K562 (cell line): ENCODE measurements around the gene PLD6. TPM values are rescaled to one million over a fixed set of nuclear protein-coding genes. Genes with fewer than 3 reads are reported as not detected.

Source experiments
- ATAC-seq: fragments of 200-7000 bp; cut with Tn5 transposase; 3 replicates; pipeline ENCODE4 v1.9.1; 2020; ENCODE audit warnings: moderate library complexity
- BruUV-seq: library from RNA; stranded (reverse); fragments of 400-500 nt; replicated peaks from 2 replicates; lab custom pipeline; 2021; lab: Mats Ljungman, UMichigan
- CTCF ChIA-PET: fragments of 300-600 bp; formaldehyde crosslinking; extraction: SDS; loops from one replicate; lab custom pipeline; 2021; ENCODE audit warnings: low intra/inter-chr PET ratio; lab: Yijun Ruan, JAX
- POLR2A ChIA-PET: fragments of 300-600, 350-650 bp; sonication (Branson Sonifier 250); formaldehyde crosslinking; extraction: SDS; loops from one replicate; lab custom pipeline; 2021; ENCODE audit warnings: antibody characterized with exemption, inconsistent platforms; lab: Yijun Ruan, JAX
- DNase-seq, 4 experiments: peaks; one replicate each; pipeline versions ENCODE4 v3.0.0 to v3.0.0-alpha.2; 2011 to 2018; ENCODE audit warnings: low spot score in 3 of 4, mixed read lengths in 3 of 4; ENCODE audit errors: extremely low read depth in 1 of 4
- FAIRE-seq: peaks from 2 replicates; lab custom pipeline; 2011; peaks lifted over from hg19 to GRCh38; lab: Jason Lieb, UNC
- H2AFZ ChIP-seq: 2 replicates; pipeline ENCODE4 v1.6.0; 2011; ENCODE audit warnings: low read depth, low read length, control low read depth, inconsistent platforms
- H3K27ac ChIP-seq: fragments of 200-600 bp; 3 replicates; pipeline ENCODE4 v1.8.0; 2011; ENCODE audit warnings: low read depth, mild to moderate bottlenecking, control low read depth, inconsistent platforms, low read length, moderate library complexity, mixed read lengths; ENCODE audit errors: extremely low read depth
- H3K27me3 ChIP-seq, 2 experiments: fragments of 300-600 bp in 1 of 2; 2 replicates in 1 of 2; 3 replicates in 1 of 2; pipeline versions ENCODE4 v1.6.0 to v1.8.0; 2011; ENCODE audit warnings: inconsistent platforms in 2 of 2, low read length in 2 of 2, mild to moderate bottlenecking in 1 of 2, mixed read lengths in 1 of 2, moderate library complexity in 1 of 2; ENCODE audit not compliant: control insufficient read depth in 2 of 2, insufficient read depth in 2 of 2
- H3K36me3 ChIP-seq: fragments of 300-600 bp; 3 replicates; pipeline ENCODE4 v1.8.0; 2011; ENCODE audit warnings: mild to moderate bottlenecking, low read length, inconsistent platforms; ENCODE audit not compliant: control insufficient read depth, insufficient read depth
- H3K4me1 ChIP-seq, 2 experiments: fragments of 200-600 bp in 1 of 2; replicated peaks in 1 of 2; 2 replicates in 1 of 2; 3 replicates in 1 of 2; pipeline versions ENCODE4 v1.5.1 to v1.8.0; 2011; ENCODE audit warnings: inconsistent platforms in 2 of 2, low read length in 2 of 2, mild to moderate bottlenecking in 1 of 2, mixed read lengths in 1 of 2, moderate library complexity in 1 of 2; ENCODE audit not compliant: control insufficient read depth in 2 of 2, insufficient read depth in 2 of 2
- H3K4me2 ChIP-seq: 2 replicates; pipeline ENCODE4 v1.6.1; 2011; ENCODE audit warnings: low read length, control low read depth, inconsistent platforms, mixed read lengths; ENCODE audit not compliant: insufficient read depth
- H3K4me3 ChIP-seq: fragments of 200-600 bp; sonication (generic), shearing (Covaris generic); 2 replicates; pipeline ENCODE4 v1.5.1; 2016; ENCODE audit warnings: control low read depth, inconsistent platforms
- H3K79me2 ChIP-seq: fragments of 200-600 bp; 3 replicates; pipeline ENCODE4 v1.8.0; 2011; ENCODE audit warnings: low read length, inconsistent platforms; ENCODE audit not compliant: control insufficient read depth, insufficient read depth
- H3K9ac ChIP-seq, 2 experiments: 2 replicates each; pipeline versions ENCODE4 v1.6.0 to v1.6.1; 2011; ENCODE audit warnings: low read depth in 2 of 2, low read length in 2 of 2, control low read depth in 1 of 2, inconsistent platforms in 1 of 2, mild to moderate bottlenecking in 1 of 2, mixed read lengths in 1 of 2; ENCODE audit not compliant: insufficient read depth in 1 of 2
- H3K9me1 ChIP-seq: one replicate; pipeline ENCODE4 v1.6.0; 2011; ENCODE audit warnings: inconsistent platforms, mild to moderate bottlenecking, low read length, moderate library complexity; ENCODE audit not compliant: control insufficient read depth, insufficient read depth
- H3K9me3 ChIP-seq: replicated peaks from 2 replicates; pipeline ENCODE4 v1.5.1; 2011; ENCODE audit warnings: low read depth, low read length, inconsistent platforms; ENCODE audit not compliant: control insufficient read depth, insufficient read depth
- H4K20me1 ChIP-seq: replicated peaks from 2 replicates; pipeline ENCODE4 v1.6.1; 2011; ENCODE audit warnings: low read length, inconsistent platforms, mixed read lengths; ENCODE audit not compliant: control insufficient read depth, insufficient read depth
- WGBS: fragments of 100-300 bp; shearing (Covaris generic); methylation state at CpG from one replicate; pipeline ENCODE4 v1.1.6; 2016; ENCODE audit warnings: low coverage, mixed read lengths; ENCODE audit not compliant: insufficient coverage; ENCODE audit errors: missing lambda C conversion rate; 5-methylcytosine and 5-hydroxymethylcytosine counted together
- in situ Hi-C: fragments of 300-500 bp; cut with MboI; formaldehyde crosslinking; loops from 4 replicates; pipeline ENCODE4 v1.15.0; 2018; ENCODE audit warnings: inconsistent platforms, mixed read lengths
- intact Hi-C: fragments of 100-400 bp; cut with micrococcal nuclease; formaldehyde crosslinking; loops from 2 replicates; pipeline ENCODE4 v1.14.2; 2022
- polyA plus RNA-seq, 8 experiments: library from polyadenylated mRNA; depleted of rRNA in 4 of 8; stranded (reverse) in 5 of 8; unstranded in 3 of 8; fragments of >200 nt; fragmentation: Nextera tagmentation in 2 of 8; fragmentation: Illumina TruSeq in 1 of 8; extraction: Ambion mirVana in 2 of 8; extraction: Trizol in 1 of 8; gene quantifications; 2 replicates each; pipeline versions ENCODE4 v1.2.1 to v1.2.3, GENCODE V29; 2011 to 2014; ENCODE audit warnings: inconsistent platforms in 1 of 8, missing spikeins in 1 of 8
- total RNA-seq, 7 experiments: library from RNA; depleted of rRNA in 6 of 7; stranded (reverse); fragments of >200 nt in 6 of 7; fragmentation: Illumina TruSeq in 2 of 7; extraction: Trizol in 2 of 7; gene quantifications; 2 replicates each; pipeline versions ENCODE4 v1.2.1 to v1.2.3, GENCODE V29; 2011 to 2021; ENCODE audit warnings: low replicate concordance in 1 of 7
- TF ChIP-seq, protein P1 (sequence below): fragments of 250-450 bp; sonication (Bioruptor Pico); IDR thresholded peaks from 2 replicates; pipeline ENCODE4 v1.5.0; 2021
- TF ChIP-seq, protein P2 (sequence below): fragments of 450-650 bp; IDR thresholded peaks from one replicate; pipeline ENCODE4 v1.6.1; 2018; ENCODE audit warnings: mild to moderate bottlenecking, moderate library complexity; ENCODE audit not compliant: partially characterized antibody

The PLD6 gene
- total and polyA plus RNA-seq, 9 of the 15 experiments (the other 6 are each of a cell fraction or from before 2014, with no cell fraction given), result 3.6 to 15.6 (median 10.0) TPM

DNA sequence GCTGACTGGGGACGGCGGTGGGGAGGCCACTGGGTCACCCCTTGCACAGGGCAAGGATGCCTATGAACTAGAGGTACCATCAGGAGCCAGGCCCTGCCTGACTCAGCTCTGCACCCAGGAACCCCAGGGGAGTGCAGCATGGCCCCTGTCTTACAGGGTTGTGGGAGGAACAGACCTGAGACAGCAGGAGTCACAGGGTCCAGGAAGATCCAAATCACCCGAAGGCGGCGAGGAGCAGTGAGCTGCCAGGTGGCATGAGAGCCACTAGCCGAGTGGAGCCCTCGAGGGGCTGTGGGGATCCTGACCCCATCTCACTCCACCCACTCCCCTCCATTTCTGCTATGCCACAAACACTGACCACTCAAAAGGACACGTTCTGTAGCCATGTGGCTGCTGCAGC, 30.8 kb downstream of the PLD6 start:
- in situ Hi-C loops, result no loop called here
- Histone ChIP-seq H3K9me3 (no peaks in the 10 kb centered on the region), H3K4me2 (no peak overlapping the region), H3K4me1 (peaks cover 7 to 14% of the 10 kb centered on the region in 2 experiments; a peak in 4 of 5 replicates), H3K9me1 (no peaks in the 10 kb centered on the region), H3K36me3 (peaks cover 61% of the 10 kb centered on the region; the same call in 2 of the 3 replicates), H3K79me2 (no peaks in the 10 kb centered on the region), H2AFZ (no peak overlapping the region), H4K20me1 (no peaks in the 10 kb centered on the region), H3K9ac (no peak overlapping the region), H3K27me3 (no peaks in the 10 kb centered on the region), H3K27ac (no peak overlapping the region), H3K4me3 (no peak overlapping the region)
- WGBS, result 75% methylated on average over 2 of the region's 8 CpGs
- FAIRE-seq (no peak), ATAC-seq (no peak), DNase-seq (no peak)
- intact Hi-C loops, result no loop called here
- ChIA-PET CTCF (no interaction called here), POLR2A (interaction anchor here (1.0 kb wide), 1 partner anchor 17 kb away, joined by 4 read pairs; no protein-coding TSS in a partner anchor)
- no TSS peak for BruUV-seq
- TF ChIP-seq, protein P1, sequence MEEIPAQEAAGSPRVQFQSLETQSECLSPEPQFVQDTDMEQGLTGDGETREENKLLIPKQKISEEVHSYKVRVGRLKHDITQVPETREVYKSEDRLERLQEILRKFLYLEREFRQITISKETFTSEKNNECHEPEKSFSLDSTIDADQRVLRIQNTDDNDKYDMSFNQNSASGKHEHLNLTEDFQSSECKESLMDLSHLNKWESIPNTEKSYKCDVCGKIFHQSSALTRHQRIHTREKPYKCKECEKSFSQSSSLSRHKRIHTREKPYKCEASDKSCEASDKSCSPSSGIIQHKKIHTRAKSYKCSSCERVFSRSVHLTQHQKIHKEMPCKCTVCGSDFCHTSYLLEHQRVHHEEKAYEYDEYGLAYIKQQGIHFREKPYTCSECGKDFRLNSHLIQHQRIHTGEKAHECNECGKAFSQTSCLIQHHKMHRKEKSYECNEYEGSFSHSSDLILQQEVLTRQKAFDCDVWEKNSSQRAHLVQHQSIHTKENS (CRISPR knock-in tag), result no peak
- TF ChIP-seq, protein P2, sequence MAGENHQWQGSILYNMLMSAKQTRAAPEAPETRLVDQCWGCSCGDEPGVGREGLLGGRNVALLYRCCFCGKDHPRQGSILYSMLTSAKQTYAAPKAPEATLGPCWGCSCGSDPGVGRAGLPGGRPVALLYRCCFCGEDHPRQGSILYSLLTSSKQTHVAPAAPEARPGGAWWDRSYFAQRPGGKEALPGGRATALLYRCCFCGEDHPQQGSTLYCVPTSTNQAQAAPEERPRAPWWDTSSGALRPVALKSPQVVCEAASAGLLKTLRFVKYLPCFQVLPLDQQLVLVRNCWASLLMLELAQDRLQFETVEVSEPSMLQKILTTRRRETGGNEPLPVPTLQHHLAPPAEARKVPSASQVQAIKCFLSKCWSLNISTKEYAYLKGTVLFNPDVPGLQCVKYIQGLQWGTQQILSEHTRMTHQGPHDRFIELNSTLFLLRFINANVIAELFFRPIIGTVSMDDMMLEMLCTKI, result no peak
